Measurements from ENCODE around the gene CEP20.
A peak's percentile ranks its signal among the peaks of the same experiment; 100 is the strongest.

CEP20 gene

DNA sequence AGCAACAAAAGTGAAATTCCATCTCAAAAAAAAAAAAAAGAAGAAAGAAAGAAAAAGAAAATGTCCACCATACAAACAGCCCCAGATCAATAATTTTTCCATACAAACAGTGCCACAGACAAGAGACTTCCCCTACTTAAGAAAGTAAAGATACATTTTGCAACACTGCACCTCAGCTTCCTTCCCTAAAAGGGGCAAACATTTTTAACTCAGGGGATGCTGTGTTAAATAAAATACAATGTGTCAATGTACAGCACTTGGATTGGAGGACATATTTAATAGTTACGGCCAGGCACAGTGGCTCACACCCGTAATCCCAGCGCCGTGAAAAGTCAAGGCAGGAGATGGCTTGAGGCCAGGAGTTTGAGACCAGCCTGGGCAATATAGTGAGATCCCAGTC, 53.9 kb downstream of the CEP20 start:
- H3K27me3 Mint-ChIP-seq: no peaks in the 10 kb centered on the region
- no peak overlapping the region for H3K27ac Mint-ChIP-seq
- no peaks in the 10 kb centered on the region for H3K4me1 Mint-ChIP-seq
- H3K9me3 Mint-ChIP-seq: no peaks in the 10 kb centered on the region
- H3K36me3 Mint-ChIP-seq: no peaks in the 10 kb centered on the region
- no peak overlapping the region for H3K4me3 Mint-ChIP-seq

DNA sequence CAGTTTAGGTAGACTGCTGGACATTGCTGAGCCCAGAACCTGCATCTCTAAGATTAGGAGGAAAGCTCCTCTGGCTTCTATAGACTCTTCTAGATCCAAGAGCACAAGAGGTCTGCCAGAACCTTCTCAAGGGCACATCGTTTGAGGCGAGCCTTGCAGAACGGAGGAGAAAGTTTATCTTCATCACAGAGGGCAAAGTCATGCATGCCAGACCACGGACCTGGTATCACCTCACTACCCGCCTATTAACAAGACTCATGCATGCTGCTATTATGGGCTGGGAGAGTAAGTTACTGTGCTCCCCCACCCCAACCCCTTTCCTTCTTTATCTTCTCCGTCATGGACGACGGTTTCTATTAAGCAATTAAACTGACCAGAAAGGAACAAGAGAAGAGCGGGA, 54.9 kb downstream of the CEP20 start:
- H3K27me3 Mint-ChIP-seq: no peaks in the 10 kb centered on the region
- H3K4me3 Mint-ChIP-seq: no peak overlapping the region
- no peaks in the 10 kb centered on the region for H3K9me3 Mint-ChIP-seq
- no peaks in the 10 kb centered on the region for H3K4me1 Mint-ChIP-seq
- H3K27ac Mint-ChIP-seq: peak overlapping the region; percentile 56
- no peaks in the 10 kb centered on the region for H3K36me3 Mint-ChIP-seq

DNA sequence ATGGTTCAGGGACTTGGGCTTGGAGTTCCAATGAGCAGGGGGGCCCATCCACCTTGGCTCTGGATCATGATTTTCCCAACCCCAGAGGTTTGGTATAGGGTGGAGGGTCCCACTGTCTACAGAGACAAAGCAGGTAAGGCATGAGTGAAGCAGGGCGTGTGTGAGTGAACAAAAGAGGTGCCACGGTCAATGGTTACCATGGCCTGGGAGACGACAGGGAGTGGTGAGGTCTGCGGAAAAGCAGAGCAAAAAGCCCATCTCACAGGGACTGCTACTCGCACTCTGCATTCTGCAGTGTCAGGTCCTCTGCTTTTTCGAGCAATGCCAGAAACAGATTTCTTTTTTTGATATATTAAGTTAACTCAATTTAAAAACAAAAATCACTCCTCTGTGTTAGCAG, 56.2 kb downstream of the CEP20 start:
- no peaks in the 10 kb centered on the region for H3K36me3 Mint-ChIP-seq
- no peaks in the 10 kb centered on the region for H3K27me3 Mint-ChIP-seq
- H3K9me3 Mint-ChIP-seq: no peaks in the 10 kb centered on the region
- no peak overlapping the region for H3K27ac Mint-ChIP-seq
- H3K4me3 Mint-ChIP-seq: no peak overlapping the region
- H3K4me1 Mint-ChIP-seq: no peaks in the 10 kb centered on the region

DNA sequence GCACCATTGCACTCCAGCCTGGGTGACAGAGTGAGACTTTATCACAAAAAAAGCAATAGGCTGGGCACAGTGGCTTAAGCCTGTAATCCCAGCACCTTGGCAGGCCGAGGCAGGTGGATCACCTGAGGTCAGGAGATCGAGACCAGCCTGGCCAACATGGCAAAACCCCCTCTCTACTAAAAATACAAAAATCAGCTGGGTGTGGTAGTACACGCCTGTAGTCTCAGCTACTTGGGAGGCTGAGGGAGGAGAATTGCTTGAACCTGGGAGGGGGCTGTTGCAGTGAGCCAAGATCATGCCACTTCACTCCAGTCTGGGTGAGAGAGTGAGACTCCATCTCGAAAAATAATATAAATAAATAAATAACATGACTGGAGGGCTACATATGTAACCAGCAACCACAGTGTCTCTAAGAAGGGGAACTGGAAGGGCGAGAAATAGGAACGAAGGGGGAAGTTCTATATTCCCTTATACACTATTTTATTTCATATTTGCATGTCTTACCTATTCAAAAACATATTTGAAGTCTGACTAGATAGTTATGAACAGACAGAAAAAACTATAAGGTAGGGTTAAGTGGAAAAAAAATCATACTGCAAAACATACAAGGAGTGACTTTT, 57.5 kb downstream of the CEP20 start:
- Mint-ChIP-seq H3K36me3 (no peaks in the 10 kb centered on the region), H3K27ac (no peak overlapping the region), H3K4me3 (no peak overlapping the region), H3K9me3 (no peaks in the 10 kb centered on the region), H3K4me1 (no peaks in the 10 kb centered on the region), H3K27me3 (no peaks in the 10 kb centered on the region)

DNA sequence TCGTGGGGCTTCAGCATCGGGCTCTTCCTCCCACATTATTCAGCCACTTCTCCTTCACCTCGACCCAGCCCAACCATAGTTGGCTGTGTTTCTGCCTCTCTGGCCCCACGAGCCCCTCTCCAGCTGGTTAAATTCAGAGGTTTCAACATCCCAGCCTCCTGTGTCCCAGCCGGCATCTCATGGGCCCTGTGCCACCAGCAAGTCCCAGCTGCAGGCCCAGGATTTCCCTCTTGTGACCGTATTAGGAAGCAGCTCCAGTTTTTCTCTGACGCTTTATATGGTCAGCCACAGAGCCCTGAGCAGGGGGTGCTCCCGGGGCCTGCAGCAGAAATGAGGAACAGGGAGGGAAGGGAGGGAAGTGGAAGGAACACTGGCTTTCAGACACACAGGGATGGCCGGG, 58.9 kb downstream of the CEP20 start:
- Mint-ChIP-seq H3K36me3 (no peaks in the 10 kb centered on the region), H3K4me3 (no peak overlapping the region), H3K9me3 (no peaks in the 10 kb centered on the region), H3K27ac (no peak overlapping the region), H3K27me3 (no peaks in the 10 kb centered on the region), H3K4me1 (no peaks in the 10 kb centered on the region)

DNA sequence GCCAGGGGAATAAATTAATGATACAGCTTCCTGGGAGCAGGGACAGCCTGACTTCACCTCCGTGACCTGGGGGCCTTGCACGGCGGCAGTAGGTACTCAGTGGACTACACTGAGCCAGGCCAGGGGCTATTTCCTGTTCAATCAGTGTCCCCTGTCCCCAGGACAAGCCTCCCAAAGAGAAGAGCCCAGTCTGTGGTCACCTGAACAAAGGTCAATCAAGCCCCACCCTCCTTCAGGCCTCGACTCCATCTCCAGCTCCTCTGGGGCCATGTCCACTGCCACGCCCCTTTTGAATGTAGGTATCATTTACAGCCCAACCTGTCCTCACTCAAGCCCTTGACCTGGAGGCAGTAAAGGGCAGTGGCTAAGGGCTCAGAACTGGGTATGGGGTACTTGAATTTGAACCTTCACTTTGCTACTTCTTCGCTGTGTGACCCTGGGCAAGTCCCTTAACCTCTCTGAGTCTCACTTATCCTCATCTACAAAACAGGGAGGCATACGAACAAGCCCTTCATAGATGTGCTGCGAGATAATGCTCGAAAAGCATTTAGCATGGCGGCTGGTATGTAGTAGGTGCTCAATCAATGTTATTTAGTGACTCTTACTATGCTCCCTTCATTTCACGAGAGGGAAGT, 60.6 kb downstream of the CEP20 start:
- no peaks in the 10 kb centered on the region for H3K4me1 Mint-ChIP-seq

DNA sequence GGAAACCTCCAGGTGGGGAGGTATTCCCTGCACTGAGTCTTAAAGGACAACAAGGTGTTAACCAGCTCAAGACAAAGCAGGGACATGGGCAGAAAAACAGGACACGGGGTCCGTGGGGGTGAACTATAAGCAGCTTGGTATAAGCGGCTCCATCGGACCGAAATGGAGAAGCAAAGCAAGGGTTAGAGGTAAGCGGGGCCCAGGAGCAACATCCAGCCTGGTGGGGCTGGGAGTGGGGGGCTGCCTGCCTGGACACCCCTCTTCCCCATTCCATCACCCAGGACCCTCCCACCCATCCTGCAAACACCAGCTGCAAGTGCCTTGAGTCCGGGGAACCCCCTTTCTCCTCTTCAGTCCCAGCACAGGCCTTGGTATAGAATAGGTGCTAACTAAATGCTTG, 61.1 kb downstream of the CEP20 start:
- Mint-ChIP-seq H3K27me3 (no peaks in the 10 kb centered on the region), H3K36me3 (no peaks in the 10 kb centered on the region), H3K4me1 (no peaks in the 10 kb centered on the region), H3K9me3 (no peaks in the 10 kb centered on the region), H3K27ac (no peak overlapping the region), H3K4me3 (no peak overlapping the region)

More for the DNA sequence above, 60.6 kb downstream of the CEP20 start:
- H3K27ac Mint-ChIP-seq: no peak overlapping the region
- H3K27me3 Mint-ChIP-seq: no peaks in the 10 kb centered on the region
- no peaks in the 10 kb centered on the region for H3K9me3 Mint-ChIP-seq
- H3K36me3 Mint-ChIP-seq: no peaks in the 10 kb centered on the region
- H3K4me3 Mint-ChIP-seq: no peak overlapping the region

DNA sequence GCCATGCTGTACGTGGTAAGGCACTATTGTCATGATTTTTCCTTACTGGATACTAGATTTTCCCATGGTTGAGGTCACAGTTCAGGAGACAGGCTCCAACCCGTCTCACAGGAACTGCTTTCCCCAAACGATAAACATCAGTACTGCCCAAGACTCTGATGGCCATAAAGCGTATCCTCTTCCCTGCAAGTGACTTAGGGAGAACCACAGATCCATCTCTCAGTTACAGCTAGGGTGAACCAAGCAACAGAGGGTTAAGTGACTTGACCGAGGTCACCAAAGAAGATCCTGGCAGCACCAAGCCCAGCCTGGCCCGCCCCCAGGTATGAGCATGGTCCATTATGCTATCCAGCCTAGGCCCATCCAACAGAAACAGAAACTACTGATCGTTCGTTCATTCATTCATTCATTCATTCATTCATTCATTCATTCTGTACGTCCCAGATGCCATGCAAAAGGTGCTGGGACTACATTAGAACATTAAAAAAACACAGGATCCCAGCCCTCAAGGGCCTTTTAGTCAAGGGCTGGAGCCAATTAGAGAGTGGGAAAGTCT, 62.6 kb downstream of the CEP20 start:
- H3K27me3 Mint-ChIP-seq: no peaks in the 10 kb centered on the region
- H3K9me3 Mint-ChIP-seq: no peaks in the 10 kb centered on the region
- no peaks in the 10 kb centered on the region for H3K4me1 Mint-ChIP-seq
- no peak overlapping the region for H3K4me3 Mint-ChIP-seq
- no peak overlapping the region for H3K27ac Mint-ChIP-seq
- no peaks in the 10 kb centered on the region for H3K36me3 Mint-ChIP-seq

DNA sequence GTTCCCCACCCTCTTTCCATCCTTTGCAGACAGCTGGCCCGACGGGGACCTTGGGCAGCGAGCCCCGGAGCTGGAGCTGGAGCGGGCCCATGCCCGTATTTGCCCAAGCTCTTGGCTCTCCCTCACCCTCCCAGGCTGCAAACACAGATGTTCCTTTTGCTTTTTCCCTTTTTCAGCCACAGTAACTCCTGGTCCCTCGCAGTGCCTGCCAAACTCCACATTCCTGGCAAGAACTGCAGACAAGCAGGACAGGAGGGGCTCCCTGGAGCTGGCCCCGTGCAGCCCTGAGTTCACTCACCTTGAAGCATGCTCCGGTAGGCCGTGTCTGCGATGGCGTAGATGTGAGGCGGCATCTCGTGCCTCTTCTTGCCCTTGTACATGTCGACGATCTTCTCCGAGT, 65.4 kb downstream of the CEP20 start:
- H3K27me3 Mint-ChIP-seq: no peaks in the 10 kb centered on the region
- no peaks in the 10 kb centered on the region for H3K4me1 Mint-ChIP-seq
- no peak overlapping the region for H3K4me3 Mint-ChIP-seq
- H3K9me3 Mint-ChIP-seq: no peaks in the 10 kb centered on the region
- no peak overlapping the region for H3K27ac Mint-ChIP-seq
- H3K36me3 Mint-ChIP-seq: no peaks in the 10 kb centered on the region

DNA sequence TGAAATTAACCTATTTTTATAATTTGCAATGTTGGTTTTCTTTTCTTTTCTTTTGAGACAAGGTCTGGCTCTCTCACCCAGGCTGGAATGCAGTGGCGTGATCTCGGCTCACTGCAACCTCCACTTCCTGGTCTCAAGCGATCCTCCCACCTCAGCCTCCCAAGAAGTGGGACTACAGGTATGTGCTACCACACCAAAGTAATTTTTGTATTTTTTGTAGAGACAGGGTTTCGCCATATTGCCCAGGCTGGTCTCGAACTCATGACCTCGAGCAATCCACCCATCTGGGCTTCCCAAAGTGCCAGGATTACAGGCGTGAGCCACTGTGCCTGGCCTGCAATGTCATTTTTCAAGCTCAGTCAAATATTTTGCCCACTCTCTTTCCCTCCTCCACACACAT, 67.6 kb downstream of the CEP20 start:
- Mint-ChIP-seq H3K4me3 (no peak overlapping the region), H3K4me1 (no peaks in the 10 kb centered on the region), H3K9me3 (peaks cover 6% of the 10 kb centered on the region), H3K27me3 (peaks cover 2% of the 10 kb centered on the region), H3K27ac (no peak overlapping the region), H3K36me3 (peaks cover 2% of the 10 kb centered on the region)

DNA sequence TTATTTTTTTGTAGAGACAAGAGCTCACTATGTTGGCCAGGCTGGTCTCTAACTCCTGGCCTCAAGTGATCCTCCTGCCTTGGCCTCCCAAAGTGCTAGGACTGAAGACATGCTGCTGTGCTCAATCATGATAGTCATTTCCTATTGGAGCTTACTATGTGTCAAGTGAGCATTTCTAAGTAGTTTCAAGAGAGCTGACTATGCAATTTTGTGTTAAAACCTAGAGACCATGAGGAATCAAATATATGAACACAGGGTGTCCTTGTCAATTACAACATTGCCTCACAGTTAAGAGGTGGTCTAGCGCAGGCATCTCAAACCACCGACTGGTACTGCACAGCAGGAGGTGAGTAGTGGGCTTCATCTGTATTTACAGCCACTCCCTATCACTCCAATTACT, 69.4 kb downstream of the CEP20 start:
- no peaks in the 10 kb centered on the region for H3K4me1 Mint-ChIP-seq
- no peak overlapping the region for H3K27ac Mint-ChIP-seq
- peaks cover 12% of the 10 kb centered on the region for H3K9me3 Mint-ChIP-seq
- H3K4me3 Mint-ChIP-seq: no peak overlapping the region
- peaks cover 2% of the 10 kb centered on the region for H3K36me3 Mint-ChIP-seq
- H3K27me3 Mint-ChIP-seq: peaks cover 2% of the 10 kb centered on the region

DNA sequence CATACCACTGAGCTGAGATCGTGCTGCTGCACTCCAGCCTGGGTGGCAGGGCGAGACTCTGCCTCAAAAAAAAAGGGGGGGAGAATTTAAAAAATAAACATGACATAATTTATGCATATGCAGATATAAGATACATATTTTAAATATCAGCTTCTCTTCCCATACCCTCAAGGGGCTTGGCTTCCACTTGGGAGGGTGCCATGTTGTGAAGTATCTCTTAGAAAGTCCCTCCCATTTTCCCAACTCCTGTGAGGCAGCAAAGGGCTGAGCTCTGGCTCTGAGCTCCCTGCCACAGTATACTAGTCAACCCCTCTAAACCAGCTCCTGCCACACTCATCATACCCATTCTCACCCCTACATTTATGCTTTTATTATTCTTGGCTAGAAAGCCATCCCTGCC, 71.0 kb downstream of the CEP20 start:
- no peak overlapping the region for H3K4me3 Mint-ChIP-seq
- peaks cover 3% of the 10 kb centered on the region for H3K27me3 Mint-ChIP-seq
- peaks cover 12% of the 10 kb centered on the region for H3K9me3 Mint-ChIP-seq
- H3K4me1 Mint-ChIP-seq: no peaks in the 10 kb centered on the region
- no peak overlapping the region for H3K27ac Mint-ChIP-seq
- peaks cover 2% of the 10 kb centered on the region for H3K36me3 Mint-ChIP-seq

DNA sequence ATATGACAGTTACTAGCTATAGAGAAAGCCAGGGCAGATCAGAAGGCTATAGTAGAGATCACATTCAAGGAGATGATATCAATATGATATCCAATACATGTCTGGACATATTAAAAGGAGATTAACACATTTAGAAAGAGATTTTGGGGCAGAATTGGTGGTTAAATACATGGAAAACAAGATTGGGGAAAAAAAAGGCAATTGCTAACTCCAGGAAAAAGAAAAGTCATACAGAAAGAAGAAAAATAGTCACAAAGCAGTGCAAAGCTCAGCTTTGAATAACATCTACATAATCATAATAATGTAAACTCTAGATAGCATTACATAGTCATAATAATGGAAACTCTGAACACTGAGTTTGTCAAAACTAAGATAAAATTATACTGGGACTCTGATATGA, 72.2 kb downstream of the CEP20 start:
- Mint-ChIP-seq H3K9me3 (peaks cover 12% of the 10 kb centered on the region), H3K27ac (no peak overlapping the region), H3K36me3 (peaks cover 2% of the 10 kb centered on the region), H3K4me1 (no peaks in the 10 kb centered on the region), H3K4me3 (no peak overlapping the region), H3K27me3 (peaks cover 3% of the 10 kb centered on the region)
